Subcutaneous adipose tissue (tissue), 4 donors: ENCODE measurements around the gene C14orf93. TPM values are rescaled to one million over a fixed set of nuclear protein-coding genes. Genes with fewer than 3 reads are reported as not detected.

Experiments
- total RNA-seq, 4 donors: library from RNA; depleted of rRNA; stranded (reverse); fragments of >200 nt; gene quantifications; one replicate each; pipeline ENCODE4 v1.1.0, GENCODE V29; 2016
- TF ChIP-seq, protein P1 (sequence below): fragments of 450-650 bp; IDR thresholded peaks from one replicate; pipeline ENCODE4 v1.5.1; 2016; ENCODE audit warnings: low read depth, mild to moderate bottlenecking, control low read depth, antibody characterized with exemption, moderate library complexity

C14orf93 gene
- total RNA-seq, 4 donors from 2014 or later, result 6.8 to 13.9 (median 12.3) TPM

DNA sequence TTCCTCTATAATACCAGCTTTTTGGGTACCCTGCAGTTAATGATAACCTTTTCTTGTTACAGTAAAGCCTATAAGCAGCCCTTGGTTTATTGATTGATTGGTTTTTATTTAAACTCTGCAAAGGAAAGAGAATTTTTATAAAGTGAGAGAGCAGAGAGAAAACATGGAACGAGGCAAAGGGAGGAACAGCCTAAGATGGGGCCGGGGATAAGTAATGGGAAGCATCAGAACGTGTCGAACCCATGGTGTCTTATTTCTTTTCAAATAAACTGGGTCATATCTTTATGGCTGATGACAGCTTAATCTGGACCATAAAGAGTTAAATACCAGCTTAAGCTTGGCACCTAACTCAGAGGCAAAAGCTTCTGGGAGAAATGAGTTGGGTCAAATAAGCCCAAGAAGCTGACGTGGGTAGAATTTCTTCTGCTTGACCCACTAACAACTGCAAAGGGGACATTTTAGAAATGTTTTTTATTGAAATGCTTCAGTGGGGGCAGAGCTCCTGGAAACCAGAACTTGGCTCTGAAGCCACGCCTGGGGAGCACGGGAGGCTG is 12.0 kb upstream of the C14orf93 start:
- TF ChIP-seq, protein P1, sequence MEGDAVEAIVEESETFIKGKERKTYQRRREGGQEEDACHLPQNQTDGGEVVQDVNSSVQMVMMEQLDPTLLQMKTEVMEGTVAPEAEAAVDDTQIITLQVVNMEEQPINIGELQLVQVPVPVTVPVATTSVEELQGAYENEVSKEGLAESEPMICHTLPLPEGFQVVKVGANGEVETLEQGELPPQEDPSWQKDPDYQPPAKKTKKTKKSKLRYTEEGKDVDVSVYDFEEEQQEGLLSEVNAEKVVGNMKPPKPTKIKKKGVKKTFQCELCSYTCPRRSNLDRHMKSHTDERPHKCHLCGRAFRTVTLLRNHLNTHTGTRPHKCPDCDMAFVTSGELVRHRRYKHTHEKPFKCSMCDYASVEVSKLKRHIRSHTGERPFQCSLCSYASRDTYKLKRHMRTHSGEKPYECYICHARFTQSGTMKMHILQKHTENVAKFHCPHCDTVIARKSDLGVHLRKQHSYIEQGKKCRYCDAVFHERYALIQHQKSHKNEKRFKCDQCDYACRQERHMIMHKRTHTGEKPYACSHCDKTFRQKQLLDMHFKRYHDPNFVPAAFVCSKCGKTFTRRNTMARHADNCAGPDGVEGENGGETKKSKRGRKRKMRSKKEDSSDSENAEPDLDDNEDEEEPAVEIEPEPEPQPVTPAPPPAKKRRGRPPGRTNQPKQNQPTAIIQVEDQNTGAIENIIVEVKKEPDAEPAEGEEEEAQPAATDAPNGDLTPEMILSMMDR, result no peak

DNA sequence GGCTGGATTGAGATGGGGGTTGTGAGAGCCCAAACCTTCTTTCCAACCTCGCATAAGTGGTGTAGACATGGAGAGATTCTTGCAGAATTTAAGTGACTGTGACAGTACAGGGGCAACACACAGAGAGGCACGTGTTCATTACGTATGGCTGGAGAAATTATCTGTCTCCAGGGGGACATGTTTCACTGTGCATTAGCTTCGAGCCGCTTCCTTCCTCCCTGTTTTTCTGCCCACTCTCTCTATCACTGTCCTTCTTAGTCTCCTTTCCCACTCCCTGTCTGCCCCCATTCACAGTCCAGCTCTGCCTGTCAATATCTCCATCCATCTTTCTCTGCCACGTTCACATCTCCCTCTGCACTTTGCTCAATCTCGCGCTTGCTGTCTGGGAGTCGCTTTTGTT is 11.5 kb upstream of the C14orf93 start:
- TF ChIP-seq, protein P1, result no peak

DNA sequence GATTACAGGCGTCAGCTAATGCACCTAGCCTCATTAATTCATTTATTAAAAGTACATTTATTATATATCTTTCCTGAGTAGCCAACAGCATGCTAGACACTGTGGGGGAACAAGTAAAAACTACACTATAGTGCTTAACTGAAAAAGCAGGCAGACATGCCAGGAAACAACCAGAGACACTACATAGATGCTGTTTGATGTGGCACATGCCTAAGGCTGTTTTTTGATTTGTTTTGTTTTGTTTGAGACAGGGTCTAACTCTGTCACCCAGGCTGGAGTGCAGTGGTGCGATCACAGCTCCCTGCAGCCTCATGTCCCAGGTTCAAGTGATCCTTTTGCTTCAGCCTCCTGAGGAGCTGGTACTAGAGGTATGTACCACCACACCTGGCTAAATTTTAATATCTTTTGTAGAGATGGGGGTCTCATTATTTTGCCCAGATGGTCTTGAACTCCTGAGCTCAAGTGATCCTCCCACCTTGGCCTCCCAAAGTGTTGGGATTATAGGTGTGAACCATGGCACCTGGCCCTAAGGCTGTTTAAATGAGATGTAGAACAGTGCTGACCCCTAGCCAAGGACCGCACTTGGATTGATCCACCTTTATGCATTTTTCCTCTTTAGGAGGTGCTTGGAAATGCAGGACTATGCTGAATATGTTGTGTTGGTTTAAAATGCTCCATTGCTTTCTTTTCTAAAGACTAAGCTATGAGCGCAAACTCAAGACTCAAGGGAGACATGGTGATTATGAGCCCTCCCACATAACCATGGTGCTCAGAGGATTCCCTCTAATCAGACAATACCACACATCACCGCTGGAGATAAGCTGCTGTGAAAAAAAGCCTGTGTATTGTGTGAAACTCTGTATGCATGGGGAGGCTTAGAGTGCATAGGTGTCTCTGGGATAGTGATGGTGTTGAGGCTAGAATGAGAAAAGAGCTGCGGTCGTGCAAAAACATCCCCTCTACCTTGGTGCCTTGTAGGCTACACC is 10.5 kb upstream of the C14orf93 start:
- TF ChIP-seq, protein P1, result no peak

- TF ChIP-seq, protein P1, result no peak
Measured at GRCh38 chr14:23018107-23018506, 8.2 kb upstream of the C14orf93 start.

DNA sequence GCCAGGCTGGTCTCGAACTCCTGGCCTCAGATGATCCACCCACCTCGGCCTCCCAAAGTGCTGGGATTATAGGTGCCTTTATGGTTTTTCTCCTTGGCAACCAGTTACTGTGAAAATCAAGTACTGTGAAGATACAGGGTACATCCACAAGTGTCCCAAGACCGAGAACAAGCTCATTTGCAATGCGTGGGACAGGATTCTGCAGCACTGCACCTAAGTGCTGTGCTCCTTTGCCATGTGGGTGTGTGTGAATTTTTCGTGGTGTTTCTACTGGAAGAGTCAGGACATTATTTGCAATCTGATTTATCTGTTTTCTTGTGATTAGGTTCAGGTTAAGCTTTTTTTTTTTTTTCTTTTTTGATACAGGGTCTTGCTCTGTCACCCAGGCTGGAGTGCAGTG is 7.1 kb upstream of the C14orf93 start:
- TF ChIP-seq, protein P1, result no peak

GRCh38 chr14:23015618-23016017 is 5.7 kb upstream of the C14orf93 start:
- TF ChIP-seq, protein P1, result no peak

DNA sequence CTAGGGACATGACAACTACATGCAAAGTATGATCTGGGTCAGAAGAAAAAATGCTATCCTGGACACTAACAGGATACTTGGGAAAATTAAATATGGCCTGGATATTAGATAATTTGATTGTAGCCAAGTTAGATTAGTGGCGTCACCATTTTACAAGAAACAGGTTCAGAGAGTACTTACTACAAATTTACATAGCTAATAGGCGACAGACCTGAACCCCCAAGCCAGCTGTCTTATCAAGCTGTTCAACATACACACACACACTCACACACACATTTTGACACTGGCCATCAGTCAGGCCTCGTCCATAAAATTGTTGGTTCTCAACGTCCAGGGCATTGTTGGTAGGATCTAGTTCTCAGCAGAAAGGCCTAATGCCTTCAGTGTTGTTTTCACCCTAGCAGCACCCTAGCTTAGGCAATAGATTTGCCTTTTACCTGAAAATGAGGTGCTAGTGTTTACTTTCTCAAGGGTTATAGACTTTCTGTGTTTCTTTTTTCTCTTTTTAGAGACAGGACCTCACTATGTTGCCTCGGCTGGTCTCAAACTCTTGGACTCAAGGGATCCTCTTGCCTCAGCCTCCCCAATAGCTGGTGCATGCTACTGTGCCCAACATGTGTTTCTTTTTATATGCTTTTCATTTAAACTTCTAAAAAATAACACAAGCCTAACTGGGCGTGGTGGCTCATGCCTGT is 3.3 kb upstream of the C14orf93 start:
- TF ChIP-seq, protein P1, result no peak
